Coronary artery (tissue), 2 donors: ENCODE measurements around the gene BRINP3.

Experiments used
- DNase-seq: peaks from one replicate; pipeline ENCODE4 v3.0.0-alpha.2; 2017; ENCODE audit warnings: low spot score
- H3K27ac ChIP-seq, 2 donors: fragments of 200-600 bp; sonication (generic); one replicate each; pipeline ENCODE4 v1.5.1; 2016 to 2019
- H3K4me3 ChIP-seq: fragments of 200-600 bp; sonication (generic); 2 replicates; pipeline ENCODE4 v1.5.1; 2016; ENCODE audit warnings: mild to moderate bottlenecking, moderate library complexity
- TF ChIP-seq, protein P1 (sequence below): fragments of 200-600 bp; sonication (generic); IDR thresholded peaks from one replicate; pipeline ENCODE4 v1.5.1; 2019; ENCODE audit warnings: antibody characterized with exemption

Gene BRINP3

GRCh38 chr1:190243056-190243455 is 234.6 kb downstream of the BRINP3 start:
- DNase-seq, result no peak
- H3K27ac ChIP-seq, result no peak overlapping the region
- TF ChIP-seq, protein P1, sequence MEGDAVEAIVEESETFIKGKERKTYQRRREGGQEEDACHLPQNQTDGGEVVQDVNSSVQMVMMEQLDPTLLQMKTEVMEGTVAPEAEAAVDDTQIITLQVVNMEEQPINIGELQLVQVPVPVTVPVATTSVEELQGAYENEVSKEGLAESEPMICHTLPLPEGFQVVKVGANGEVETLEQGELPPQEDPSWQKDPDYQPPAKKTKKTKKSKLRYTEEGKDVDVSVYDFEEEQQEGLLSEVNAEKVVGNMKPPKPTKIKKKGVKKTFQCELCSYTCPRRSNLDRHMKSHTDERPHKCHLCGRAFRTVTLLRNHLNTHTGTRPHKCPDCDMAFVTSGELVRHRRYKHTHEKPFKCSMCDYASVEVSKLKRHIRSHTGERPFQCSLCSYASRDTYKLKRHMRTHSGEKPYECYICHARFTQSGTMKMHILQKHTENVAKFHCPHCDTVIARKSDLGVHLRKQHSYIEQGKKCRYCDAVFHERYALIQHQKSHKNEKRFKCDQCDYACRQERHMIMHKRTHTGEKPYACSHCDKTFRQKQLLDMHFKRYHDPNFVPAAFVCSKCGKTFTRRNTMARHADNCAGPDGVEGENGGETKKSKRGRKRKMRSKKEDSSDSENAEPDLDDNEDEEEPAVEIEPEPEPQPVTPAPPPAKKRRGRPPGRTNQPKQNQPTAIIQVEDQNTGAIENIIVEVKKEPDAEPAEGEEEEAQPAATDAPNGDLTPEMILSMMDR, result no peak
- no peak overlapping the region for H3K4me3 ChIP-seq

GRCh38 chr1:190226006-190226405 is 251.7 kb downstream of the BRINP3 start:
- Histone ChIP-seq H3K27ac (no peak overlapping the region), H3K4me3 (no peak overlapping the region)
- no peak for DNase-seq
- TF ChIP-seq, protein P1, result no peak

- TF ChIP-seq, protein P1, result no peak
- no peak overlapping the region for H3K4me3 ChIP-seq
- no peak overlapping the region for H3K27ac ChIP-seq
- DNase-seq, result no peak
Measured at GRCh38 chr1:190212450-190212849, 265.2 kb downstream of the BRINP3 start.

GRCh38 chr1:190207733-190208132 is 269.9 kb downstream of the BRINP3 start:
- TF ChIP-seq, protein P1, result no peak
- Histone ChIP-seq H3K4me3 (no peak overlapping the region), H3K27ac (no peak overlapping the region)
- DNase-seq, result no peak

DNA sequence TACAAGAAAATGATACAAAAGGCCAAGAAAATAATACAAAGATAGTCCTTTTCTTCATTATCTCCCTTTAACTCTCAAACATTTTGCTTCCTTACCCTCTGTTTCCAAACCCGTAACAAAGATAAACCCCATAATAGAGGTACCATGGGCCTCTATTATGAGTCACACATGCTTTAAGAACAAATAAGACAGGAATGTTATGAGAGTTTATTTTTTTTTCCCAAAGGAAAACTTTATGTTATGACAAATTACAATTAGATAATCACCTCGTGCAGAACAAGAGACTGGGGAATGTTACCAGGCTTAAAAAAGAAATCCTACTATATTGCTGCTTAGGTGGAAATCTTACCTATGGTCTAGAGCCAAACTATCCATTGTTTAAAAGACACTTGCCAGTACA is 272.0 kb downstream of the BRINP3 start:
- TF ChIP-seq, protein P1, result no peak
- no peak for DNase-seq
- no peak overlapping the region for H3K4me3 ChIP-seq
- H3K27ac ChIP-seq, result no peak overlapping the region

- H3K4me3 ChIP-seq, result no peak overlapping the region
- no peak for DNase-seq
- H3K27ac ChIP-seq, result no peak overlapping the region
- TF ChIP-seq, protein P1, result no peak
Measured at GRCh38 chr1:190196020-190196419, 281.6 kb downstream of the BRINP3 start.

- DNase-seq, result no peak
- no peak overlapping the region for H3K27ac ChIP-seq
Measured at GRCh38 chr1:190193508-190194115, 284.1 kb downstream of the BRINP3 start.

More at GRCh38 chr1:190193508-190194115, 284.1 kb downstream of the BRINP3 start:
- no peak overlapping the region for H3K4me3 ChIP-seq
- TF ChIP-seq, protein P1, result no peak
